ENCODE results near the gene INTS7. TPM values are rescaled to one million over a fixed set of nuclear protein-coding genes. Genes with fewer than 3 reads are reported as not detected.
"Not testable (repeated sequence)": the region's sequence is repeated elsewhere in the genome, so short reads cannot be mapped to it uniquely, and the experiment has no call there.

The INTS7 gene
- total and polyA plus RNA-seq, 12 donors: 6.3 to 24.5 (median 12.2) TPM

- Histone ChIP-seq H3K4me3 (no peak overlapping the region), H3K27me3 (no peaks in the 10 kb centered on the region), H3K36me3 (replicated peaks in 1 of 2) (no peaks in the 10 kb centered on the region), H3K9me3 (replicated peaks in 1 of 3) (no peaks in the 10 kb centered on the region), H3K4me1 (replicated peaks in 1 of 2) (no peaks in the 10 kb centered on the region), H3K27ac (no peak overlapping the region)
- 94 to 97% (median 95%) methylated on average over 4 of the region's 4 CpGs for WGBS, 4 donors
- TF ChIP-seq CTCF (IDR thresholded peaks at IDR 0.05) (no peak), POLR2A (IDR thresholded peaks at IDR 0.05) (no peak)
- intact Hi-C loops (cut with DNase I): no loop called here
- no peak for DNase-seq
Observed at GRCh38 chr1:212007178-212007577, 28.2 kb downstream of the INTS7 start.

DNA sequence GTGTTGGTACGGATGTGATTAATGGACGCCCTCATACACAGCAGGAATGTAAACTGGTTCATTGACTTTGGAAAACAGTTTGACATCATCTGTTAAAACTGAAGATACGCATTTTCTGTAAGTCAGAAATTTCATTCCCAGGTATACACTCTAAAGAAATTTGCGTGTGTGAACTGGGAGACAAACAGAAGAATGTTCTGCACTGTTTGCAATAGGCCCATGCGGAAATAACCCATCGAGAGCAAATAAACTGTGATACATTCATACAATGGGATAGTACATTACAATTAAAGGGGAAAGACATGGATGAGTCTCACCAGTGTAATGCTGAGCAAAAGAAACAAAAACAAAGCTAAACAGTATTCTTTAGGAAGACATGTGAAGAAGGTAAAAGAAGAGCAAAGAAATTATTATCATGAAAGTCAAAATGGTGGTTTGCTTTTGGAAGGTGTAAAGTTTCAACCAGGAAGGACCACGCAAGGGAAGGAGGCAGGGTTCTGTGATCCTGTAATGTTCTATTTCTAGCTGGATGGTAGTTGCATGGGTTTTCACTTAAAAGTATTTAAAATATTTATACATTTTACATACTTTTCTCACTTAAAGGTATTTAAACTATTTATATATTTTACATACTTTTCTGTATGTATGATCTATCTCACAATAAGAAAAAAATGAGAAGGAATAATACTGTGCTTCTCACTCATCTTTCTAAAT is 30.3 kb downstream of the INTS7 start:
- no peak overlapping the region for H3K4me3 ChIP-seq
- peaks cover 0 to 7% of the 10 kb centered on the region in 2 donors for H3K4me1 ChIP-seq (replicated peaks in 1 of 2)
- 84 to 98% (median 90%) methylated on average over 7 of the region's 7 CpGs for WGBS, 4 donors
- intact Hi-C loops (cut with DNase I): no loop called here
- TF ChIP-seq POLR2A (IDR thresholded peaks at IDR 0.05): no peak
- TF ChIP-seq CTCF (IDR thresholded peaks at IDR 0.05): no peak
- no peak overlapping the region for H3K27ac ChIP-seq
- no peak for DNase-seq
- no peaks in the 10 kb centered on the region for H3K9me3 ChIP-seq (replicated peaks in 1 of 3)
- H3K36me3 ChIP-seq (replicated peaks in 1 of 2): no peaks in the 10 kb centered on the region
- no peaks in the 10 kb centered on the region for H3K27me3 ChIP-seq

DNA sequence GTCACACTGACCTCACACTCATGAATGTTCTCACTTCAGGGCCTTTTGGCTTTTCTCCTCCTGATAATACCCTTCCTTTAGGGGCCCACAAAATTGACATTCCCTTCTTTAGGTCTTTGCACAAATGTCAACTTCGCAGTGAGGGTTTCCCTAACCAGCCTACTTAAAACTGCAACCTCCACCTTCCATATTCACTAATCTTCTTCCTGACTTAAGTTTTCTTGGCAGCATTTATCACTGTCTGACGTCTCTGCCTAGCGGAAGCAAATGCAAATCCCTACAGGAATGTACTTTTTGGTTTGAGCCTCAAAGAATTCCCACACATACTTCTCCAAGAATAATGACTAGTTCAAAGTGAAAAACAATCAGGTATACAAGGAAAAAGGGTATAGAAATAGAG is 32.8 kb downstream of the INTS7 start:
- H3K4me3 ChIP-seq: no peak overlapping the region

DNA sequence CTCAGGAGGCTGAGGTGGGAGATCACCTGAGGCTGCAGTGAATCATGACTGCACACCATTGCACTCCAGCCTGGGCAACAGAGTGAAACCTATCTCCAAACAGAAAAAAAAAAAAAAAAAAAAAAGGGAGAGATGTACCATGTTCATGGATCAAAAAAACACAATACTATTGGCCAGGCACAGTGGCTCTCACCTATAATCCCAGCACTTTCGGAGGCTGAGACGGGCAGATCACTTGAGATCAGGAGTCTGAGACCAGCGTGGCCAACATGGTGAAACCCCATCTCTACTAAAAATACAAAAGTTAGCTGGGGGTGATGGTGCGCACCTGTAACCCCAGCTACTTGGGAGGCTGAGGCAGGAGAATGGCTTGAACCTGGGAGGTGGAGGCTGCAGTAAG is 37.9 kb downstream of the INTS7 start:
- H3K4me3 ChIP-seq; H3K9me3 ChIP-seq (replicated peaks in 1 of 3); DNase-seq; H3K27me3 ChIP-seq; intact Hi-C loops (cut with DNase I); H3K36me3 ChIP-seq (replicated peaks in 1 of 2); H3K27ac ChIP-seq; H3K4me1 ChIP-seq (replicated peaks in 1 of 2): not testable (repeated sequence)
- 91 to 99% (median 96%) methylated on average over 4 of the region's 4 CpGs for WGBS, 4 donors

More for the DNA sequence above, 32.8 kb downstream of the INTS7 start:
- 90 to 94% (median 94%) methylated on average over 3 of the region's 3 CpGs for WGBS, 4 donors
- no peak overlapping the region for H3K27ac ChIP-seq
- H3K27me3 ChIP-seq: no peaks in the 10 kb centered on the region
- intact Hi-C loops (cut with DNase I): no loop called here
- peaks cover 0 to 7% of the 10 kb centered on the region in 2 donors for H3K4me1 ChIP-seq (replicated peaks in 1 of 2)
- H3K9me3 ChIP-seq (replicated peaks in 1 of 3): no peaks in the 10 kb centered on the region
- H3K36me3 ChIP-seq (replicated peaks in 1 of 2): no peaks in the 10 kb centered on the region
- TF ChIP-seq POLR2A (IDR thresholded peaks at IDR 0.05) (no peak), CTCF (IDR thresholded peaks at IDR 0.05) (no peak)
- DNase-seq: no peak

GRCh38 chr1:211991695-211992094 is 43.7 kb downstream of the INTS7 start:
- intact Hi-C loops (cut with DNase I): no loop called here
- Histone ChIP-seq H3K27ac (no peak overlapping the region), H3K27me3 (no peaks in the 10 kb centered on the region), H3K9me3 (replicated peaks in 1 of 3) (no peaks in the 10 kb centered on the region), H3K36me3 (replicated peaks in 1 of 2) (no peaks in the 10 kb centered on the region), H3K4me1 (replicated peaks in 1 of 2) (no peaks in the 10 kb centered on the region), H3K4me3 (no peak overlapping the region)
- TF ChIP-seq POLR2A (IDR thresholded peaks at IDR 0.05) (no peak), CTCF (IDR thresholded peaks at IDR 0.05) (no peak)
- DNase-seq: no peak

Measured in adrenal gland (tissue), 12 donors.